GM18505 (cell line): ENCODE data around the gene RHOT1.
A peak's percentile ranks its signal among the peaks of the same experiment; 100 is the strongest.
"Not testable (repeated sequence)": the region's sequence is repeated elsewhere in the genome, so short reads cannot be mapped to it uniquely, and the experiment has no call there.

Source experiments
- ATAC-seq: cut with Tn5 transposase; IDR thresholded peaks from one replicate; pipeline ENCODE4 v1.9.1; 2021; ENCODE audit not compliant: unreplicated experiment
- POLR2A ChIP-seq: IDR thresholded peaks from 4 replicates; pipeline ENCODE4 v1.6.1; 2011; ENCODE audit warnings: borderline replicate concordance; ENCODE audit not compliant: insufficient read depth, insufficient read length; ENCODE audit errors: extremely low read depth

The RHOT1 gene

GRCh38 chr17:32114536-32114935, 27.8 kb upstream of the RHOT1 start:
- ATAC-seq = no peak
- no peak for TF ChIP-seq POLR2A

GRCh38 chr17:32115546-32115945, 26.8 kb upstream of the RHOT1 start:
- not testable (repeated sequence) for ATAC-seq

- TF ChIP-seq POLR2A = no peak
- ATAC-seq = no peak
These were observed 25.4 kb upstream of the RHOT1 start for GRCh38 chr17:32116937-32117336.

GRCh38 chr17:32117399-32117798, 24.9 kb upstream of the RHOT1 start:
- no peak for ATAC-seq
- no peak for TF ChIP-seq POLR2A

- not testable (repeated sequence) for ATAC-seq
These were observed 24.2 kb upstream of the RHOT1 start for GRCh38 chr17:32118088-32118487.

- ATAC-seq = no peak
- TF ChIP-seq POLR2A = no peak
These were observed 23.5 kb upstream of the RHOT1 start for GRCh38 chr17:32118835-32119234.

GRCh38 chr17:32120141-32120540, 22.2 kb upstream of the RHOT1 start:
- no peak for ATAC-seq
- no peak for TF ChIP-seq POLR2A

- no peak for ATAC-seq
- TF ChIP-seq POLR2A = no peak
These were observed 21.6 kb upstream of the RHOT1 start for GRCh38 chr17:32120716-32121115.

GRCh38 chr17:32123782-32124181, 18.5 kb upstream of the RHOT1 start:
- no peak for ATAC-seq
- TF ChIP-seq POLR2A = no peak

GRCh38 chr17:32124985-32125847, 17.1 kb upstream of the RHOT1 start:
- ATAC-seq = no peak
- TF ChIP-seq POLR2A = no peak

GRCh38 chr17:32125848-32126153, 16.5 kb upstream of the RHOT1 start:
- no peak for TF ChIP-seq POLR2A
- no peak for ATAC-seq

- ATAC-seq = no peak
- no peak for TF ChIP-seq POLR2A
These were observed 16.0 kb upstream of the RHOT1 start for GRCh38 chr17:32126325-32126724.

GRCh38 chr17:32126746-32127145, 15.6 kb upstream of the RHOT1 start:
- no peak for ATAC-seq
- no peak for TF ChIP-seq POLR2A

- TF ChIP-seq POLR2A = peak; percentile 79
- ATAC-seq = peak; percentile 75
These were observed 15.0 kb upstream of the RHOT1 start for GRCh38 chr17:32127158-32127897.

- not testable (repeated sequence) for ATAC-seq
These were observed 13.8 kb upstream of the RHOT1 start for GRCh38 chr17:32128470-32128869.

GRCh38 chr17:32135497-32136117, 6.7 kb upstream of the RHOT1 start:
- ATAC-seq = not testable (repeated sequence)
